ENCODE data around the gene NR2F6.

The NR2F6 gene

GRCh38 chr19:17219286-17219685 lies 26.4 kb downstream of the NR2F6 start:
- no peak for TF ChIP-seq CTCF (IDR thresholded peaks at IDR 0.05)

GRCh38 chr19:17216058-17216670 lies 29.6 kb downstream of the NR2F6 start:
- no peak for TF ChIP-seq CTCF (IDR thresholded peaks at IDR 0.05)

- TF ChIP-seq CTCF (IDR thresholded peaks at IDR 0.05), result no peak
Measured at GRCh38 chr19:17215127-17215971, 30.4 kb downstream of the NR2F6 start, which contains the start of gene USE1. USE1 (plus strand) TSS chr19:17215357; CDS start chr19:17215406, 49 bp downstream.

GRCh38 chr19:17214508-17215126 lies 31.1 kb downstream of the NR2F6 start:
- no peak for TF ChIP-seq CTCF (IDR thresholded peaks at IDR 0.05)

GRCh38 chr19:17213334-17213733 lies 32.4 kb downstream of the NR2F6 start:
- TF ChIP-seq CTCF (IDR thresholded peaks at IDR 0.05), result no peak

GRCh38 chr19:17211547-17212446 lies 33.9 kb downstream of the NR2F6 start:
- no peak for TF ChIP-seq CTCF (IDR thresholded peaks at IDR 0.05)

GRCh38 chr19:17210296-17210695 lies 35.4 kb downstream of the NR2F6 start:
- TF ChIP-seq CTCF (IDR thresholded peaks at IDR 0.05), result no peak

All from LNCAP (cell line).